Vagina (tissue), 2 donors: ENCODE results near the gene REPS1. TPM values are rescaled to one million over a fixed set of nuclear protein-coding genes. Genes with fewer than 3 reads are reported as not detected.

ENCODE experiments used
- DNase-seq, 2 donors: peaks; one replicate each; pipeline ENCODE4 v3.0.0-alpha.2; 2017; ENCODE audit errors: extremely low spot score in 2 of 2
- H3K27ac ChIP-seq: fragments of 200-600 bp; sonication (generic); one replicate; pipeline ENCODE4 v1.5.1; 2019
- H3K27me3 ChIP-seq: fragments of 200-600 bp; sonication (generic); one replicate; pipeline ENCODE4 v1.5.1; 2019
- H3K36me3 ChIP-seq, 2 donors: fragments of 200-600 bp; sonication (generic); one replicate each; pipeline ENCODE4 v1.5.1; 2017 to 2019
- H3K4me1 ChIP-seq: fragments of 200-600 bp; sonication (generic); one replicate; pipeline ENCODE4 v1.5.1; 2019
- H3K4me3 ChIP-seq, 2 donors: fragments of 200-600 bp; sonication (generic); 1 replicate in 1 of 2; 2 replicates in 1 of 2; pipeline ENCODE4 v1.5.1; 2016 to 2019
- H3K9me3 ChIP-seq: fragments of 200-600 bp; sonication (generic); one replicate; pipeline ENCODE4 v1.5.1; 2019
- POLR2A ChIP-seq, 2 donors: fragments of 450-650 bp; IDR thresholded peaks; one replicate each; pipeline ENCODE4 v1.6.1; 2017; ENCODE audit warnings: antibody characterized with exemption in 2 of 2, mild to moderate bottlenecking in 2 of 2, moderate library complexity in 2 of 2
- POLR2AphosphoS5 ChIP-seq, 2 donors: sonication (generic); formaldehyde crosslinking; IDR thresholded peaks; one replicate each; pipeline ENCODE4 v1.9.0; 2017; ENCODE audit warnings: antibody characterized with exemption in 2 of 2, mild to moderate bottlenecking in 2 of 2, low read depth in 1 of 2; ENCODE audit not compliant: insufficient read depth in 1 of 2
- intact Hi-C: fragments of 100-400 bp; cut with DNase I; formaldehyde crosslinking; loops from one replicate; pipeline ENCODE4 v1.15.1; 2023
- total RNA-seq: library from RNA; depleted of rRNA; stranded (reverse); fragments of >200 nt; gene quantifications from one replicate; pipeline ENCODE4 v1.2.3, GENCODE V29; 2016
- TF ChIP-seq, protein P1 (sequence below), 3 experiments: fragments of 450-650 bp in 2 of 3; fragments of 200-600 bp in 1 of 3; sonication (generic) in 1 of 3; IDR thresholded peaks; one replicate each; pipeline ENCODE4 v1.5.1; 2017 to 2019; ENCODE audit warnings: antibody characterized with exemption in 3 of 3, mild to moderate bottlenecking in 2 of 3, moderate library complexity in 2 of 3

The REPS1 gene
- total RNA-seq, 1 donor from 2014 or later, result 96.5 TPM

DNA sequence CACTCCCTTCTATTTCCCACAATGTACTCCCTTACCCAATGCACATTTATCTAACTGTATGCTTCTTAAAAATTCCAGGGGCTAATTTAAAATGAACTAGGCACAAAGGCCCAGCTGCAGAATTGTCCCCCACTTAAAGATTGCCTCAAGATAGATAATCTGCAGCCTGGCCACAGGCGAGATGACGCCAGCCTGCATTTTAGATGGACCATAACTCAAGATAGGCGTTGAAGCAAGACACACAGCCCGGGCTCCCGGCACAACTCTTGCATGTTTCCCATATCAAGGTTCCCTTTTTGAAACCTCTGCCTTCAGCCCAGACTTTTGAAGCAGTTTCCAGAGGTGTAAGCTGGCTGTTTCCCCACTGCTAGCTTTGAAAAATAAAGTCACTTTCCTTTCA, 3.2 kb upstream of the REPS1 start:
- TF ChIP-seq POLR2A (IDR thresholded peaks at IDR 0.05) (no peak), POLR2AphosphoS5 (IDR thresholded peaks at IDR 0.05; ENCODE audit: insufficient read depth in 1 of 2, low read depth in 1 of 2) (no peak)
- TF ChIP-seq, protein P1, sequence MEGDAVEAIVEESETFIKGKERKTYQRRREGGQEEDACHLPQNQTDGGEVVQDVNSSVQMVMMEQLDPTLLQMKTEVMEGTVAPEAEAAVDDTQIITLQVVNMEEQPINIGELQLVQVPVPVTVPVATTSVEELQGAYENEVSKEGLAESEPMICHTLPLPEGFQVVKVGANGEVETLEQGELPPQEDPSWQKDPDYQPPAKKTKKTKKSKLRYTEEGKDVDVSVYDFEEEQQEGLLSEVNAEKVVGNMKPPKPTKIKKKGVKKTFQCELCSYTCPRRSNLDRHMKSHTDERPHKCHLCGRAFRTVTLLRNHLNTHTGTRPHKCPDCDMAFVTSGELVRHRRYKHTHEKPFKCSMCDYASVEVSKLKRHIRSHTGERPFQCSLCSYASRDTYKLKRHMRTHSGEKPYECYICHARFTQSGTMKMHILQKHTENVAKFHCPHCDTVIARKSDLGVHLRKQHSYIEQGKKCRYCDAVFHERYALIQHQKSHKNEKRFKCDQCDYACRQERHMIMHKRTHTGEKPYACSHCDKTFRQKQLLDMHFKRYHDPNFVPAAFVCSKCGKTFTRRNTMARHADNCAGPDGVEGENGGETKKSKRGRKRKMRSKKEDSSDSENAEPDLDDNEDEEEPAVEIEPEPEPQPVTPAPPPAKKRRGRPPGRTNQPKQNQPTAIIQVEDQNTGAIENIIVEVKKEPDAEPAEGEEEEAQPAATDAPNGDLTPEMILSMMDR (IDR thresholded peaks at IDR 0.05), result no peak
- no peak overlapping the region for H3K4me3 ChIP-seq
- H3K36me3 ChIP-seq, result no peaks in the 10 kb centered on the region
- no peak overlapping the region for H3K27ac ChIP-seq
- no peaks in the 10 kb centered on the region for H3K27me3 ChIP-seq
- peaks cover 9% of the 10 kb centered on the region for H3K4me1 ChIP-seq
- DNase-seq, result no peak
- intact Hi-C loops, result no loop called here
- H3K9me3 ChIP-seq, result no peaks in the 10 kb centered on the region

- Histone ChIP-seq H3K4me1 (peaks cover 27% of the 10 kb centered on the region), H3K36me3 (no peaks in the 10 kb centered on the region), H3K27ac (no peak overlapping the region), H3K9me3 (no peaks in the 10 kb centered on the region), H3K4me3 (no peak overlapping the region), H3K27me3 (no peaks in the 10 kb centered on the region)
- no peak for TF ChIP-seq POLR2A (IDR thresholded peaks at IDR 0.05)
- no peak for TF ChIP-seq POLR2AphosphoS5 (IDR thresholded peaks at IDR 0.05; ENCODE audit: insufficient read depth in 1 of 2, low read depth in 1 of 2)
- TF ChIP-seq, protein P1 (IDR thresholded peaks at IDR 0.05), result no peak
- intact Hi-C loops, result loop anchor here (5.0 kb wide), 1 partner anchor 172 kb away; no protein-coding TSS in a partner anchor
- DNase-seq, result no peak
These were observed 1.3 kb upstream of the REPS1 start for GRCh38 chr6:138989098-138989983.

- no peak for DNase-seq
- H3K27me3 ChIP-seq, result no peaks in the 10 kb centered on the region
- H3K9me3 ChIP-seq, result no peaks in the 10 kb centered on the region
- H3K27ac ChIP-seq, result peak overlapping the region; percentile 84
- TF ChIP-seq POLR2AphosphoS5 (IDR thresholded peaks at IDR 0.05; ENCODE audit: insufficient read depth in 1 of 2, low read depth in 1 of 2), result no peak
- H3K4me1 ChIP-seq, result peaks cover 35% of the 10 kb centered on the region
- H3K4me3 ChIP-seq, result peak overlapping the region; percentile 77 to 87
- H3K36me3 ChIP-seq, result no peaks in the 10 kb centered on the region
- intact Hi-C loops, result loop anchor here (5.0 kb wide), 1 partner anchor 171 kb away; no protein-coding TSS in a partner anchor
These were observed 399 bp upstream of the REPS1 start for GRCh38 chr6:138988469-138988834.

DNA sequence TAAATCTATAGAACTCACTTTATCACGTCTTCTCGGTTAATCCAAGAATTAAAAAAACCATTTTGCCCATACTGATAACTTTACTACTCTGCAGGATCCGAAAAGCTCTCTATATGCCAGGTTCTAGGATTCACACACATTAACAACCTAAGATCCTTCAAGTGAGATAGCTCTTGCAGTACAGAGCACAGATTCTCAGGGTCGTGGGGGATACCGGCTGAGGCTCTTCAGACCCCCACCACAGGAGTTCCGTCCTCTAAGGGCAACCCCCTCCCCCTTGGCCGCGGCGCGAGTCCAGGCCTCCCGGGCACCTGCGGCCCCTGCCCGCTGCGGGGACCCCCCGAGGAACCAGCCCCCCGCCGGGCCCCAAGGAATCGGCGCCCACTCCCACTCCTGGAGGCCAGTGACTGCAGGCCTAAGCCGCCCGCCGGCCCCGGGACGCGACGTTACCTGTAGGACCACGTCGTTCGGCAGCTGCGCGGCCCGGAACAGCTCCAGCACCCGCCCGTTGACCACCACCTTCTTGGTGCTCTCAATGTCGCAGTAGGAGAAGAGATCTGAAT, 892 bp downstream of the REPS1 start:
- intact Hi-C loops, result loop anchor here (5.0 kb wide), 1 partner anchor 170 kb away; no protein-coding TSS in a partner anchor
- Histone ChIP-seq H3K4me1 (peaks cover 44% of the 10 kb centered on the region), H3K27ac (peak overlapping the region; percentile 84), H3K36me3 (no peaks in the 10 kb centered on the region), H3K4me3 (peak overlapping the region; percentile 77 to 87), H3K27me3 (no peaks in the 10 kb centered on the region), H3K9me3 (no peaks in the 10 kb centered on the region)
- no peak for DNase-seq
- TF ChIP-seq, protein P1 (IDR thresholded peaks at IDR 0.05), result no peak
- no peak for TF ChIP-seq POLR2A (IDR thresholded peaks at IDR 0.05)
- no peak for TF ChIP-seq POLR2AphosphoS5 (IDR thresholded peaks at IDR 0.05; ENCODE audit: insufficient read depth in 1 of 2, low read depth in 1 of 2)

DNA sequence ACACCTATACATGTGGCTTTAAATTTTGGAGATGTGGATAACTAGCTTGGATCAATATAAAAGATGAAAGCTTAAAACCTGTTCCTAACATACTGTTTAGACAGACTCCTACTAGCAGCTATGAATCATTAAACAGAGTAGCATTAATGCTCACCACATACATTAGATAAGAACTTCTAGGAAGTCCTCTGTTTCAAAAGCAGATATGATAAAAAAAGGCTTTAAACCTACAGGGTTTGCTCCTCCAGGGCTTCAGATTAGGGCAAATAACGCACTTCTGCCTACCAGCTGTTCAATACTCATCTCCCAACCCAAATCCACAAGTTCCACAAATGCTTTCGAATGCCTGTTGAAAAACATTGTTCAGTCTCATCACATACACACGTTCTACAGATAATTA, 1.5 kb downstream of the REPS1 start:
- intact Hi-C loops, result loop anchor here (5.0 kb wide), 1 partner anchor 169 kb away; no protein-coding TSS in a partner anchor
- Histone ChIP-seq H3K27ac (no peak overlapping the region), H3K4me3 (peak overlapping the region; percentile 77 to 87), H3K9me3 (no peaks in the 10 kb centered on the region), H3K4me1 (peaks cover 45% of the 10 kb centered on the region), H3K27me3 (no peaks in the 10 kb centered on the region), H3K36me3 (no peaks in the 10 kb centered on the region)
- TF ChIP-seq POLR2A (IDR thresholded peaks at IDR 0.05) (no peak), POLR2AphosphoS5 (IDR thresholded peaks at IDR 0.05; ENCODE audit: insufficient read depth in 1 of 2, low read depth in 1 of 2) (no peak)
- TF ChIP-seq, protein P1 (IDR thresholded peaks at IDR 0.05), result no peak
- DNase-seq, result no peak
